Measurements from ENCODE around the gene CDKN2C. TPM values are rescaled to one million over a fixed set of nuclear protein-coding genes. Genes with fewer than 3 reads are reported as not detected.
"Not testable (repeated sequence)": the region's sequence is repeated elsewhere in the genome, so short reads cannot be mapped to it uniquely, and the experiment has no call there.

The CDKN2C gene
- 10 to 100 TPM; 15.5 to 16.8 TPM for total RNA-seq

GRCh38 chr1:50969611-50970508 is at the start of gene CDKN2C:
Gene CDKN2C (plus strand): TSS chr1:50970245. CDS start chr1:50970369, 124 bp downstream.
- Mint-ChIP-seq H3K4me3 (peak within 1 kb of the TSS; percentile 88), H3K27me3 (peaks cover 25% of the 10 kb centered on the region), H3K27ac (peak within 1 kb of the TSS; percentile 97), H3K9me3 (no peaks in the 10 kb centered on the region), H3K36me3 (peaks cover 13% of the 10 kb centered on the region), H3K4me1 (ENCODE audit: low read depth) (peaks cover 29% of the 10 kb centered on the region)
- intact Hi-C loops (cut with micrococcal nuclease), result loop anchor here (2.0 to 10.0 kb wide), 6 partner anchors 39 to 905 kb away; partner anchors contain the start of genes DMRTA2, EPS15 and NRDC
- ChIA-PET POLR2A (interaction anchor here (1.2 to 3.2 kb wide), 3 partner anchors 8 to 17 kb away, joined by 5 to 24 read pairs (median 20); partner anchors contain the start of gene FAF1), CTCF (interaction anchor here (0.8 to 4.1 kb wide), 5 partner anchors 8 to 222 kb away, joined by 3 to 25 read pairs (median 5); partner anchors contain the start of gene FAF1)
- peak; percentile 61 for DNase-seq

- ChIA-PET POLR2A (no interaction called here), CTCF (no interaction called here)
- peaks cover 15% of the 10 kb centered on the region for H3K9me3 Mint-ChIP-seq
- peaks cover 19% of the 10 kb centered on the region for H3K4me1 Mint-ChIP-seq (ENCODE audit: low read depth)
- H3K27me3 Mint-ChIP-seq, result no peaks in the 10 kb centered on the region
- H3K36me3 Mint-ChIP-seq, result peaks cover 26% of the 10 kb centered on the region
- no peak overlapping the region for H3K4me3 Mint-ChIP-seq
- intact Hi-C loops (cut with micrococcal nuclease), result no loop called here
- no peak for DNase-seq
- no peak overlapping the region for H3K27ac Mint-ChIP-seq
These were observed 49.6 kb upstream of the CDKN2C start for GRCh38 chr1:50920409-50920808.

GRCh38 chr1:50921029-50921428 is 49.0 kb upstream of the CDKN2C start:
- ChIA-PET POLR2A (no interaction called here), CTCF (no interaction called here)
- DNase-seq, result no peak
- no peaks in the 10 kb centered on the region for H3K27me3 Mint-ChIP-seq
- intact Hi-C loops (cut with micrococcal nuclease), result no loop called here
- H3K27ac Mint-ChIP-seq, result no peak overlapping the region
- peaks cover 26% of the 10 kb centered on the region for H3K36me3 Mint-ChIP-seq
- H3K4me1 Mint-ChIP-seq (ENCODE audit: low read depth), result peaks cover 19% of the 10 kb centered on the region
- no peak overlapping the region for H3K4me3 Mint-ChIP-seq
- peaks cover 15% of the 10 kb centered on the region for H3K9me3 Mint-ChIP-seq

- intact Hi-C loops (cut with micrococcal nuclease), result no loop called here
- ChIA-PET CTCF (no interaction called here), POLR2A (no interaction called here)
- no peak for DNase-seq
- Mint-ChIP-seq H3K9me3 (peaks cover 15% of the 10 kb centered on the region), H3K4me3 (no peak overlapping the region), H3K27me3 (no peaks in the 10 kb centered on the region), H3K27ac (no peak overlapping the region), H3K4me1 (ENCODE audit: low read depth) (peaks cover 13% of the 10 kb centered on the region), H3K36me3 (peaks cover 27% of the 10 kb centered on the region)
These were observed 46.5 kb upstream of the CDKN2C start for GRCh38 chr1:50923564-50923963.

- no peak for DNase-seq
- intact Hi-C loops (cut with micrococcal nuclease), result loop anchor here (1.0 kb wide), 1 partner anchor 260 kb away; no protein-coding TSS in a partner anchor
These were observed 40.6 kb upstream of the CDKN2C start for GRCh38 chr1:50929376-50929958.

GRCh38 chr1:50930193-50930592 is 39.9 kb upstream of the CDKN2C start:
- H3K9me3 Mint-ChIP-seq, result no peaks in the 10 kb centered on the region
- intact Hi-C loops (cut with micrococcal nuclease), result loop anchor here (2.0 kb wide), 1 partner anchor 39 kb away; no protein-coding TSS in a partner anchor
- no peak overlapping the region for H3K27ac Mint-ChIP-seq
- H3K4me3 Mint-ChIP-seq, result no peak overlapping the region
- peaks cover 26% of the 10 kb centered on the region for H3K4me1 Mint-ChIP-seq (ENCODE audit: low read depth)
- ChIA-PET POLR2A (no interaction called here), CTCF (interaction anchor here (0.9 to 5.0 kb wide), 21 partner anchors 8 to 367 kb away, joined by 3 to 62 read pairs (median 4); partner anchors contain the start of genes CDKN2C and FAF1)
- H3K36me3 Mint-ChIP-seq, result peaks cover 2% of the 10 kb centered on the region
- H3K27me3 Mint-ChIP-seq, result no peaks in the 10 kb centered on the region
- DNase-seq, result no peak

More at GRCh38 chr1:50929376-50929958, 40.6 kb upstream of the CDKN2C start:
- no peak overlapping the region for H3K27ac Mint-ChIP-seq
- H3K4me1 Mint-ChIP-seq (ENCODE audit: low read depth), result peaks cover 26% of the 10 kb centered on the region
- POLR2A ChIA-PET, result no interaction called here
- peaks cover 3% of the 10 kb centered on the region for H3K36me3 Mint-ChIP-seq
- no peak overlapping the region for H3K4me3 Mint-ChIP-seq
- no peaks in the 10 kb centered on the region for H3K27me3 Mint-ChIP-seq
- peaks cover under 1% of the 10 kb centered on the region for H3K9me3 Mint-ChIP-seq
- CTCF ChIA-PET, result interaction anchor here (0.5 to 5.0 kb wide), 28 partner anchors 9 to 368 kb away, joined by 3 to 62 read pairs (median 3); partner anchors contain the start of genes CDKN2C and FAF1

- Mint-ChIP-seq H3K9me3 (no peaks in the 10 kb centered on the region), H3K27me3 (no peaks in the 10 kb centered on the region), H3K4me3 (no peak overlapping the region), H3K36me3 (peaks cover 1% of the 10 kb centered on the region), H3K27ac (no peak overlapping the region), H3K4me1 (ENCODE audit: low read depth) (peaks cover 32% of the 10 kb centered on the region)
- CTCF ChIA-PET, result interaction anchor here (1.4 to 2.0 kb wide), 5 partner anchors 29 to 258 kb away, joined by 4 to 20 read pairs (median 13); partner anchors contain the start of genes CDKN2C and FAF1
- POLR2A ChIA-PET, result no interaction called here
- DNase-seq, result peak; percentile 36
- intact Hi-C loops (cut with micrococcal nuclease), result loop anchor here (2.0 kb wide), 1 partner anchor 38 kb away; no protein-coding TSS in a partner anchor
These were observed 38.9 kb upstream of the CDKN2C start for GRCh38 chr1:50930965-50931737.

GRCh38 chr1:50932043-50932442 is 38.0 kb upstream of the CDKN2C start:
- H3K9me3 Mint-ChIP-seq; H3K4me3 Mint-ChIP-seq; intact Hi-C loops (cut with micrococcal nuclease); H3K27me3 Mint-ChIP-seq; H3K27ac Mint-ChIP-seq; POLR2A ChIA-PET; H3K36me3 Mint-ChIP-seq; DNase-seq: not testable (repeated sequence)
- CTCF ChIA-PET, result interaction anchor here (1.4 kb wide), 1 partner anchor 257 kb away, joined by 4 read pairs; no protein-coding TSS in a partner anchor
- H3K4me1 Mint-ChIP-seq (ENCODE audit: low read depth), result peaks cover 38% of the 10 kb centered on the region

- H3K4me3 Mint-ChIP-seq; intact Hi-C loops (cut with micrococcal nuclease); POLR2A ChIA-PET; H3K27me3 Mint-ChIP-seq; DNase-seq; H3K36me3 Mint-ChIP-seq; H3K9me3 Mint-ChIP-seq; H3K27ac Mint-ChIP-seq; CTCF ChIA-PET: not testable (repeated sequence)
- peaks cover 38% of the 10 kb centered on the region for H3K4me1 Mint-ChIP-seq (ENCODE audit: low read depth)
These were observed 36.3 kb upstream of the CDKN2C start for GRCh38 chr1:50933770-50934169.

- intact Hi-C loops (cut with micrococcal nuclease), result no loop called here
- Mint-ChIP-seq H3K9me3 (no peaks in the 10 kb centered on the region), H3K4me1 (ENCODE audit: low read depth) (peaks cover 37% of the 10 kb centered on the region), H3K4me3 (no peak overlapping the region), H3K27ac (no peak overlapping the region), H3K36me3 (no peaks in the 10 kb centered on the region), H3K27me3 (no peaks in the 10 kb centered on the region)
- ChIA-PET CTCF (no interaction called here), POLR2A (no interaction called here)
- DNase-seq, result no peak
These were observed 35.2 kb upstream of the CDKN2C start for GRCh38 chr1:50934838-50935237.

- H3K36me3 Mint-ChIP-seq; H3K27me3 Mint-ChIP-seq; CTCF ChIA-PET; H3K27ac Mint-ChIP-seq; DNase-seq; POLR2A ChIA-PET; H3K9me3 Mint-ChIP-seq; intact Hi-C loops (cut with micrococcal nuclease); H3K4me3 Mint-ChIP-seq: not testable (repeated sequence)
- H3K4me1 Mint-ChIP-seq (ENCODE audit: low read depth), result peaks cover 33% of the 10 kb centered on the region
These were observed 34.8 kb upstream of the CDKN2C start for GRCh38 chr1:50935276-50935675.

Data from activated CD4-positive, alpha-beta memory T cell treated with anti-CD3 and anti-CD28 coated beads for 36 hours (primary cell).